ENCODE results near the gene CDH16.
"Not testable (repeated sequence)": the region's sequence is repeated elsewhere in the genome, so short reads cannot be mapped to it uniquely, and the experiment has no call there.

CDH16 gene

DNA sequence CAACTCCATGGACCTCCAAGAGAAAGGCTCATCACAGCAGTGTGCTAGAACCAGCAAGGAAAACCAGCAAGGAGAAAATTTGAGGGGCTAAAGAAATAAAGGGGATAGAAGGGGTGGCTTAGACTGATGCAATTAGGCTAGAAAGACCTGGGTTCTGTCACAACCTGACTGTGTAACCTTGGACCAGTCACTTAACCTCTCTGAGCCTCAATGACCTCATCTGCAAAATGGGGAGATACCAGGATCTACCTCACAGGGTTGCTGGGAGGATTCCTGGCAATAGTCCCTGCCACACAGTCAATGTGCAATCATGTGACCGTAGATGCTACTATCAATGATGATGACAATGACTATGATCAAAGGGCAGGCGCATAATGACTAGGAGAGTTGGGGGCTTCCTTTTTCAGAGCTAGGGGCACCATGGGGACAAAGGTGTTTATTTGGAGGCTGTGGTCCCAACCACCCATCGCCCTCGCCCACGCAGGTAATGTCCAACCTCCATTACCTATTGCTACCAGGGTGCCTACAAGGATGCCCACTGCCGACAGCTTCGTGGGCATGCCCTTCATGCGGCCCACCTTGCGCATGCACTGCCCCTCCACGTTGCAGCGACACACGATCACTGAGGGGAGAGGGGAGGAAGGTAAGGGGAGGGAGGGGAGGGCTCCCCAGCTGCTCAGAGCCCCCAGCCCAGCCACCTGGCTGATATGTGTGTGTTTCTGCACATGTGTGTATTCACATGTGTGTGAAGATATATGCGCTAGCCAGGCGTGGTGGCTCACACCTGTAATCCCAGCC lies 9.7 kb downstream of the CDH16 start:
- no peak for DNase-seq (ENCODE audit: low read depth, low spot score)

DNA sequence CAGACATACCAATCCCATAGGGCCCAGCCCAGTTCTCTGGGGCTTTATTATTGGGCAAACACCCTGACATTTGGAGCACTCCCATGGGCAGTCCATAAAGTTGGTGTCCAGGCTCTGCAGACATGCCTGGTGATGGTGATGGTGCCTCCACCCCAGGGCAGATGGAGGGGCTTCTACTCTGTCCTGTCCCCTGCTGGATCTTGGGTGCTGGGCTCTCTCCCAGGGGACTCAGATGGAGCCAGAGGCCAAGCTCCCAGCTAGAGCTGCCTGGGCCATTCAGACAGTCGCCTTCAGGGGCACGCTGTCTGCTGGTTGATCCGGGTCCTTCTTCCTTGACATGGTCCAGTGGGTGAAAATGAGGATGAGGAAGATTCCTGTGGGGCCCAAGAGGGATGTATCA lies 10.6 kb downstream of the CDH16 start:
- DNase-seq (ENCODE audit: low read depth, low spot score), result no peak

DNA sequence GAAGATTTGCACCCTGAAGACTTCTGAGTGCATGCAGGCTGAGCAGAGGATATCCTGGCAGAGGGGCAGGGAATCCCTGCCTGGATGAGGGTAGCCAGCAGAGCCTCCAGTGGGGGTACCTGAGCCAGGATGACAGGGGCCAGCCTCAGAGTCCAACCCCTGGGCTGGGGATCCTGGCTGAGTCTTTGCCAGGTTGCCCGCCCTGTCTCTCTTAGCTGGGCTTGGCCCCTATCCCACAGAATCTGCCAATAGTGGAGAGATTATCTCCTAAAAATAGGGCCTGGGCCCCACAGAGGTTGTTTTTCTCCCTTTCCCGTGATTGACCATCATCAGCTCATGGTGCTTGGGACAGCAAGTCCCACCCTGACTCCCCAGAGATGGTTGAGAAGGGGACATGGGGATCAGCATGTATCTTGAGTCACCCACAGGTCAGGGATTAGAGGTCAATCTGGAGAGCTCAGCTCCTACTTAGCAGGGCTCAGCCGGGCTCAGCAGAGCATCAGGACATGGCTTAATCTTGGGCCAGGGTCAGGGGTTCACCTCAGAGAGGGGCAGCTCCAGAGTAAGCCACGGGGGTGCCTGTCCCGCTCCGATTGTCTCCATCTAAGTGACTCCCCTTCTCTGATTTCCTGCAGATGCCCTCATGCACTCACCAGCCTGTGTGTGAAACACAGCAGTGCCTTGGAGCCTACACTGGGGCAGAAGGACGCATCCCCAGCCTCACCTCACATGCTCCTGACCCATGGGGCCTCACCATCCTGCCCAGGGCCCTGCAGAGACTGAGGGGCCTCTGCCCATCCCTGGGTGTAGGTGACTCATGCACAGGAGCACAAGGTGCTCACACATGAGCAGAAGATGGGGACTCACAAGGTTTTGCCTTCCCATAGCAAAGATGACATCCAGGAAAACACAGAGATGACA lies 11.5 kb downstream of the CDH16 start:
- DNase-seq (ENCODE audit: low read depth, low spot score), result no peak

DNA sequence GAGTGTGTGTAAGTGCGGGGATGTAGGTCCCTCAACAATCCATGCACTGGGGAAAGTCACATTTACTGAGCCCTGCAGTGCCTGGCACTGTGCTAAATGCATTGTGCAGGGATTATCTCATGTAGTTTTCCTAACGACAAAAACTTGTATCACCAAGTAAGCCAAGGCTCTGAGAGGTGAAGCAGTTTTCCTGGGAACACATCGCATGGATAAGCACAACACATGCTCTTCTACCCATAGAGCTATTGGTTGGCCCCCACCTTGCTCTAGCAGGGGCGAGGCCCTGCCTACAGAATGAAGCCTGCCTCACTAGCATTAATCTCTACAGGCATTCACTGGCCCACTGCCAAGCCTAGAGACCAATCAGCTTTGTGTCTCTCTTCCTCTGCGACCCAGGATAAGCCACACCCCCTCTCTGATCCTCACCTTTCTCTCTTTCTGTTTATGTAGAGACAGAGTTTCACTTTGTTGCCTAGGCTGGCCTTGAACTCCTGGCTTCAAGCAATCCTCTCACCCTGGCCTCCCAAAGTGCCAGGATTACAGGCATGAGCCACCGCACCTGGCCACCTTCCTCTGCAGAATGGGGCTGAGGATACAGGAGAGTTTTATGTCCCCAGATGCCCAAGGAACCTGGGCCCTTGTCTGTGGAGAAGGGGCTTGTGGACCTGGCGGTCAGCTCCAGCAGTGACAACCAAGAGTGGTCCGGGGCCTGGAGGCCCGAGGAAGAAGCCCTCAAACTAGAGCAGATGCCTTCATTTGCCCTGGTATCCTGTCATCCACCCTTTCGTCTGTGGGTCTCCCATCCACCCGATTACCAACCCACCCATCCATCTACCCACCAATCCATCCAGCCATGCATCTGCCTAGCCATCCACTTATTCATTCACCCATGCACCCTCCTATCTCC lies 12.8 kb downstream of the CDH16 start:
- DNase-seq (ENCODE audit: low read depth, low spot score), result no peak

DNA sequence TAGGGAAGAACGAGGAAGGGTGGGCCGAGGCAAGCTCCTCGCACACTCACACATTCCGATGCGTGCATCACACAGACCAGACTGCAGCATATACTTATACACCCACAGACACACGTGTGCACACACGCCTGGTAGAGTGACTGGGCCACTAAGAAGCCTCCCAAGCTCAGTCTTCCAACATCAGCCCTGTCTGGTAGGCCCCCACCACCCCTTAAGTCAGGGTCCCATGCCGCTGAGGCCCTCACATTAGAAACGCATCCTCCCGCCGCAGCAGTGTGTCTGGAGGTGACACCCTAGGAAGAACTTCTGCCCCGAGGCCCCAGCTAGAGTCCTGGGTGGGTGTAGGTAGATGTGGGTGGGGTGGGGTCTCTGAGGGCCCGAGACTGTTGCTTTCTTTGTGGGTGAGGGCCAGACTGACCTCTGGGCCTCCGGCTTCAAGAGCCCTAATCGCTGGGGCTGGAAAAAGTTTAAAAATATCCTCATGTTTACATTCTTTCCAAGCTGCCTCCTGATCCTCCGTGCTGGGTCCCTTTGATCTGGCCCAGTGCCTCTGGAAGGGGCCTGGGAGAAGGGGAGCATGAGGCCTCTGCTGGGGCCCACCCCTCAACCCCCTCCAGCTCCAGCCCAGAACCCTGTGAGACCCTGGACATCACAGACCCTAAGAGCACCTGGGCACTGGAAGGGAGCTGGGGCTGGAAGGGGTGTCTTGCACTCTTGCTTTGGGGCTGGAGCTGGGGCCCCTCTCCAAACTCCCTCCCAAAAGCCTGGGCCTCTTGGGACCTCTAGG lies 13.6 kb downstream of the CDH16 start:
- DNase-seq (ENCODE audit: low read depth, low spot score), result no peak

DNA sequence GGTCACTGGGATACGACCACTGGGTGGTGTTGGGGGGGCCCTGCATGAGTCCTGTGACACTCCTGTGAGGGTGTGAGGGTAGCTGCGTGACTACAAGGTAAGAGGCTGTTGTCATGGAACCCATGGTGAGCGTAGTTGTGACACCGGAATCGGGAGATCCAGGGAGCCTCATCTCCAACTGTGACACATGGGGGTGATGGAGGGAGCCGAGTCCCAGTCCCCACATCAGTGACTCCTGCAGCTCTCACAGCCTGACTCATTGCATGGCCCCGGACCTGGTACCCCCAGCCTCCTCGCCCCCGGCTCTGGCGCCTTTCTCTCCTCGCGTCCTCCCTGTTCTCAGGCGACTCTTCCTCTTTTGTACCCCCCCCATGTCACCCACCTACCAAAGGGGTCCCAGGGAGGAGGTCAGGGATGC lies 14.2 kb downstream of the CDH16 start:
- DNase-seq (ENCODE audit: low read depth, low spot score), result no peak

DNA sequence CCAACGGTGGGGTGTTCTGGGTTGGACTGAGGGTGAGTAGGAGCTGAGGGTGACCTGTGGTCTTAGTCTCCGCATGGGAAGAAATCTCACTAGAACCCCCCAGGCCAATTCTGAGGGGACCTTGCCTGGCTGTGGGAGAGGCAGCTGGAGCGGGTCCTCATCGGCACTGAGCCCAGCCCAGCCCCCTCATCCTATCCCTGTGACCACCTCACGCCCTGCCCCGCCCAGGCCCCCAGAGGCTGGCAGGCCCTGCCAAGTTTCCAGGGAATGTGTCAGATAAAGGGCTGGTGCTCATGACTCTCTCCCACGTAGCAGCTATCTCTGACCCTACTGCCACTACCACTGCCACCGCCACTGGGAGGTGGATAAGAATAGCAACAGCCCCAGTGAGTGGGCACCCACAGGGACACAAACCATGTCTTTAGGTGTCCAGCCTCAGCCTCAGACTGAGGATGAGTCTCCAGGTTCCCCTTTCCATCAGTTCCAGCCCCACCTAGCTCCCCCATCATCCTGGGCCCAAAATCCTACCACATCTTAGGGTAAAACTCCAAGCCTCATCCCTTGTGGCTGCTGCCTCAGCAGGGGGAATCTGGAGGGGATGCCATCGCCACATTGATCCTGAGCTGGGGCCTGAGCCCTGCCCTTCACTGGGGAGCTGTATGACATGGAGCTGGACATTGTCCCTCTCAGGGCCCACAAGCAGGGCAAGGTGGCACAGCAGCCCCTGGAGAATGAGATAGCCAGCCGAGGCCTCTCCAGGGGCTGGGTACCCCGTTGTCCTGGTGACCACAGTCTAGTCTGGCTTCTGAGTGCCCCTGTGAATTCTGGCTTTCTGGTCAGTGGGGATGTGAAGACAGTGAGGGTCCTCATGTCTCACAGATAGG lies 14.9 kb downstream of the CDH16 start:
- no peak for DNase-seq (ENCODE audit: low read depth, low spot score)

DNA sequence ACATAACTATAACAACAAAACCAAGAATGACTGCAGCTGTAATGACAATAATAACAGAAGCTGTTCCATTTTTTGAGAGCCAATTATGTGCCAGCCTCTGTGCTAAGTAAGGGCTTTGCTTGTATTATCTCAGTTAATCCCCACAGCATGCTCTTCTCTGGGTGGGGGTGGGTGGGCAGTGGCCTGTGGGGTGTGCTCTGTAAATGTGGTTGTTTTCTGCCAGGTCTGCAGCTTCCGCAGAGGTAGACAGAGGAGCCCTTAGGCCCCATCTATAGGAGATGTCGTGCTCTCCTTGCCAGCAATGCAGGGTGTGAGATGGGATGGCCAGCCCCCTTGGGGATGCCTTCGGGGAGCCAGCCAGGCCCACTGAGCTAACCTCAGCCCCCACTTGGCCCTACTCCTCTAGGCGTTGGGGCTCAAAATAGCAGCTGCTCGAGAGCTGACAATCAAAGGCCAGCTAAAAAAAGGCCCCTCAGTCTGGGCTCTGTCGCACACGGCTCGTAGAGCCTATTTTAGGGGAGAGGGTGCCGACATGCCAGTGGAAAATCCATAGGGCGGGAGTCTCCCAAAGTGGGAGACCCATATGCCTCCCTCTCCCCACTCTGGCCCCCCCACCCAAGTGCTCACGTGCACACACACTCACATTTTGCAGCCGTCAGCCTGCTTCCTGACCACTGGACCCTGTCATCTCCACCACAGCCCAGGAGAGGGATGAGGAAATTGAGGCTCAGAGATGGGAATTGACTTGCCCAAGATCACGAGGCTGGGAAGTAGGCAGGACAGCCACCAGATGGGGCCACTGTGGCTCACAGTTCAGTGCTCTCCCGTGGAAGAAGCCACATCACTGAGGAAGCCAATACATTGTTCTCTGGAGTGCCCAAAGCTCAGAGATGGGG lies 15.8 kb downstream of the CDH16 start:
- DNase-seq (ENCODE audit: low read depth, low spot score), result no peak

DNA sequence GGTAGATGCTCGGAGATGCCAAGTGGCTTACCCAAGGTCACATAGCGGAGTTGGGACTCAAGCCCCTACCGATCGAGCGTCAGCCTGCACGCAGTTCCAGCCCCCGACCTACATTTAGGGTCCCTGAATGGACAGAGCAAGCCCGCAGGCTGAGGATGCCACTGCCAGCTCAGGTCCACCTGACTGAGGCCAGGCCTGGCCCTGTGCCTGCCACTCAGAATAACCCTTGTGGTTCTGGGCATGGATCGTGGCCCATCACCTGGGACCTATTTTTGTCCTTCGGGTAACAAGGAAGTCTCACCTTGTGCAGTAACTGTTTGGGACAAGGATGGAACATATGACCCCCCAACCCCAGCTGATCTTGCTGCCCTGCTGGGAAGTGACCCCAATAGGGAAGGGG lies 17.1 kb downstream of the CDH16 start:
- no peak for DNase-seq (ENCODE audit: low read depth, low spot score)

DNA sequence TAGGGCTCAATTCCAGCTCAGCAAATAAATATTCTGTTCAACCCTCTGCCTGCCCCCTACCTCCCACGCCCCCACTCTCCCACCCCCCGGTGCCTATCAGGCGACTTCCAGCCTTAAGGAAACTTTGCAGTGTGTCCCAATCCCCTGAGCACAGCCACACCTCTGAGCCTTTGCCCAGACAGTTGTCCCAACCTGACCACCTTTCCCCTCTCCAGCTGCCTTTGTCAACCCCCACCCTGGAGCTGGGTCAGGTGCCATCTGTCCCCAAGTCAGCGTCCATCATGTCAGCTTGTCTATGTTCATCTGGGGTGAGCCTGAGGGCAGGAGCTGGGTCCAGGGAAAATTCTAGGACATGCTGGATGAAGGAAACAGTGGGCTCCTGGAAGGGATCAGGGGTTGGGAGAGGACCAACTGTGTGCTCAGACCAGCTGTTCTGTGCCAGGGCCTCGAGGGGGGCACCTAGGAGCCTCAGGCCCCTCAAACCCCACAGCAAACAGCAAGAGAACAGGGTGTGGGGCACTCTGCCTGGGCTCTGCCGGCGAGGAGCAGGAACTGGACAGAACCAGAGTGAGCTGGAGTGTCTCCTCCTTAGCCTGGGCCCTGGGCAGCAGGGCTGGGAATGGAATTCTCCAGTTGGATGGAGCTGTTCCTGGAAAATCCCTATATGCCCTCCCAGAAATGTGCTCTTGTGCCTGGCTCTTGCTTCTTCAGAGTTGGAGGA lies 17.8 kb downstream of the CDH16 start:
- no peak for DNase-seq (ENCODE audit: low read depth, low spot score)

DNA sequence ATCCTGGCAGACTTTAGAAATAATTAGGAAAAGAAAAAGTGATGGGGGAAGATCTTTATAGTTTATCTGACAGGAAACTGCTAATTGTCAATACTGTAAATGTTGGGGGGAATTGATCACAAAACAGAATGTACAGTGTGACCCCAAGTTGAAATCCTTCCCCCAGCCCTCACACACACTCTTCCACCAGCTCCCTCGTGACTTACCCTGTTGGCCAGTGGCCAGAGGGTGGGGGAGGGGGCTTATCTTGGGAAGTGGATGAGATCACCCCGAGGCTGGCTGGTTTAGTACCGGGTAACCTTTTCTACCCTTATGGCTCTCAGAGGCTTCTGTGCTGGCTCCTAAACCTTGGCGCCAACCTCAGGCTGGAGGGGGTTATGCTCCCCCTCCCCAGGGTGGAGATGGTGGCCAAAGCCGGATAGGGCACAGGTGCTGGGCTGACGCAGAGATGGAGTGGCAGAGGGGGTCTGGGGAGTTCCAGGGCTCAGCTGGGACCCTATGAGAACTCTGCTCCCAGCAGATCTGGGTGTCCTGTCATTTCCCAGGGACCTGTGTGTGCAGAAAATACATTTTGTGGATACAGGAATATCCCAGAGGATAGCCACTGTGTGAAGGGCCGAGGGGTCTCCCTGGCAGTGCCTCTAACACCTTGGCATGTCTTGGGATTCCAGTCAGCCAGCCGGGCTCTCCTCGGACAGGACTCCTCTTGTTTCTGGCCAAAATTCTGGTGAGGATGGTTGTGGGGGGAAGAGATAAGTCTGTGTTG lies 18.6 kb downstream of the CDH16 start:
- DNase-seq (ENCODE audit: low read depth, low spot score), result no peak

DNA sequence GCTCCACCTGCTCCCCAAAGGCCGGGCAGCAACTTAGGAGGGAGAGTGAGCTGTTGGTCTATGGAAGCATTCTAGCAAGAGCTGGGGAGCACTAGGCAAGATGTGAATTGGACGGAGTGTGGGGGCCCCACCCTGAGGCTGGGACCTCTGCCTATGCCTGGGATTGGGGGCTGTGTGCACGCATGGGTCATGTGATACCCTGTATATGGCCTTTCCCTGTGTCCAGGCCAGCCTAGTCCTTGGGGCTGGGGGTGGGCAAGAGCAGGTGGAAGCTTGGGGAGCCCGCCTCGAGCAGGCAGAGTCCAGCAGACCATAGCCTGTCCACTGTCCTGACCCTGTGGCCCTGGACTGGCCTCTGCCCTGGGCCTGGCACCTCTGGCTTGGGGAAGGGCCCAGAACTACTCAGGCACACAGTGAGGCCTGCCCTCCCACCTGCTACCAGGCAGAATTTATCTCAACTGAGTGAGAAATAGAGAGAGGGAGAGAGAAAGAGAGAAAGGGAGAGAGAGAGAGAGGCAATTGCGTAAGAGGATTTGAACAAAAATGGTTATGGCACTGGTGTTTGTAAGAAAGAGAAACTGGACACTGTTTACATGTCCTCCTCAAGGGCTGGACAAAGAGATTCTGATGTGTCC lies 19.3 kb downstream of the CDH16 start:
- DNase-seq (ENCODE audit: low read depth, low spot score), result no peak

DNA sequence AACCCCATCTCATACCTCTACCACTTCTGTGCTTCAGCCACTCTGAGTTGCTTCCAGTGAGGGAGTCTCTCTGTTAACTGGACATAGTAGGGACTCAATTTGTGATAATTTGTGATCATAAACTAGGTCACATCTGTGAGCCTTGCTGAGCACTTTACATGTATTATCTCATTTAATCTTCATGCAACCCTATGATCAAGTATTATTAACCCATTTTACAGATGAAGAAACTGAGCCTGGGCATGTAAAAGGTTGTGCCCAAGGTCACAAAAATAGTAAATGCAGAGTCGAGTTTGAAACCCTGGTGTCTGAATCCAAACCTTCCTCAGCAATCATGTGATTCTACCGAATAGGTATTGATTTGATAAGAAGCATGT lies 19.8 kb downstream of the CDH16 start:
- no peak for DNase-seq (ENCODE audit: low read depth, low spot score)

DNA sequence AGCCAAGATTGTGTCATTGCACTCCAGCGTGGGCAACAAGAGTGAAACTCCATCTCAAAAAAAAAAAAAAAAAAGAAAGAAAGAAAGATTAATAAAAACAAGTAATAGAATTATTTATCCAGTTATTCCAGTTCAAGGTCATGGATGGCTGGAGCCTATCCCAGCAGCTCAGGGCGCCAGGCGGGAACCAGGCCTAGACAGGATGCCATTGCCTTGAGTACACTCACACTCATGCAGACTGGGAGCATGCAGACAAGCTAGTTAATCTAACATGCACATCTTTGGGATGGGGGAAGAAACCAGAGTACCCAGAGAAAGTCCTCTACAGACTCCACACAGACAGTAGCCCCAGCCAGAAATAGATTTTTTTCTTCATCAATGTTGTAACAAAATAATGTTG lies 20.5 kb downstream of the CDH16 start:
- DNase-seq (ENCODE audit: low read depth, low spot score), result no peak

DNA sequence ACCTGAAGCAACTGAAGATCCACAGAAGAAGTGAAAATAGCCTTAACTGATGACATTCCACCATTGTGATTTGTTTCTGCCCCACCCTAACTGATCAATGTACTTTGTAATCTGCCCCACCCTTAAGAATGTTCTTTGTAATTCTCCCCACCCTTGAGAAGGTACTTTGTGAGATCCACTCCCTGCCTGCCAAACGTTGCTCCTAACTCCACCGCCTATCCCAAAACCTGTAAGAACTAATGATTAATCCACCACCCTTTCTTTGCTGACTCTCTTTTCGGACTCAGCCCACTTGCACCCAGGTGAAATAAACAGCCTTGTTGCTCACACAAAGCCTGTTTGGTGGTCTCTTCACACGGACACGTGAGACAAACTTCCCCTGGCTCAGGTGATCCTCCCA lies 22.0 kb downstream of the CDH16 start:
- not testable (repeated sequence) for DNase-seq (ENCODE audit: low read depth, low spot score)

DNA sequence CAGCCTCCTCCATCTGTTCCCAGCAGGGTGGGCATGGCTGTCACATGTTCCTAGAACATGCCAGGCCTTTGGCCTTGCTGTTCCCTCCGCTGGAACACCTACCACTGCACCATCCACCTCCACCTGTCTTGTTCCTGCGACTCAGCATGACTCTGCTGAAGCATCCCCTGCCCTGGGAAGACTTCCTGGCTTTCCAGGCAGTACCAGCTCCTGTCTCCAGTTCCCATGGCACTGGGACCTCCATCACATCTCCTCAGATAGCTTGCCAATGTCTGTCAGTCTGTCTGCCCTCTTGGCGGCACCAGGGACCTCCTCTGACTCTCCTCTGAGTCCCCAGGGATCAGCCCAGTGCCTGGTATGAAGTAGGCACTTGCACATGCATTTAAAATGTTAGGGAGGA lies 22.7 kb downstream of the CDH16 start:
- no peak for DNase-seq (ENCODE audit: low read depth, low spot score)

DNA sequence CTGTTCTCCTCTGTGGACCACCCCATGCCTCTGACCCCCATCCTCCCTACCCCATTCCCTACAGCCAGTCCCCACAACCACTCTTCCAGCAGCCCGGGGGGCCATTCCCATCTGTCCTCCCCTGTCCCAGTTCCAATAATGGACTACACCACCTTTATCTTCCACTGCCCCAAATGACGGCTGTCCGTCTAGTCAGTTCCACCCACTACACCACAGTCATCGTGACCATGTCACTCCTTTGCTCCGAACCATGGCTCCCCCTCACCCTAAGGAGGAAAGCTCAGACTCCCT lies 23.1 kb downstream of the CDH16 start:
- DNase-seq (ENCODE audit: low read depth, low spot score), result no peak
